SU-DHL-6 (cell line): ENCODE data around the gene AKT1.

Experiments
- H2AFZ ChIP-seq: fragments of 200-600 bp; sonication (generic); 2 replicates; pipeline ENCODE4 v1.6.1; 2014; ENCODE audit warnings: low read depth, mild to moderate bottlenecking, moderate library complexity, mixed read lengths, antibody characterized with exemption, low read length; ENCODE audit not compliant: severe bottlenecking
- H3F3A ChIP-seq: fragments of 200-600 bp; shearing (Covaris generic); 2 replicates; pipeline ENCODE4 v1.6.0; 2016; ENCODE audit warnings: antibody characterized with exemption, mild to moderate bottlenecking; ENCODE audit not compliant: insufficient read depth
- H3K27ac ChIP-seq: fragments of 200-600 bp; sonication (generic); 2 replicates; pipeline ENCODE4 v1.5.1; 2016; ENCODE audit warnings: low read depth, mild to moderate bottlenecking, low read length, moderate library complexity, mixed read lengths
- H3K27me3 ChIP-seq: fragments of 200-600 bp; sonication (generic), shearing (Covaris generic); 2 replicates; pipeline ENCODE4 v1.6.0; 2014; ENCODE audit warnings: mild to moderate bottlenecking, low read length
- H3K36me3 ChIP-seq: fragments of 200-600 bp; sonication (generic); 2 replicates; pipeline ENCODE4 v1.6.1; 2014; ENCODE audit warnings: mild to moderate bottlenecking, low read length, mixed read lengths
- H3K4me2 ChIP-seq: fragments of 300-600, 200-600 bp; shearing (Covaris generic), sonication (generic); 2 replicates; pipeline ENCODE4 v1.6.0; 2014; ENCODE audit warnings: low read length, low read depth, mild to moderate bottlenecking; ENCODE audit not compliant: poor library complexity, severe bottlenecking
- H3K4me3 ChIP-seq: fragments of 200-600 bp; sonication (generic); 2 replicates; pipeline ENCODE4 v1.5.1; 2014; ENCODE audit warnings: antibody characterized with exemption, low read length, mild to moderate bottlenecking, mixed read lengths; ENCODE audit not compliant: insufficient read depth, poor library complexity, severe bottlenecking
- H3K79me2 ChIP-seq: fragments of 200-600 bp; sonication (generic); 2 replicates; pipeline ENCODE4 v1.6.1; 2014; ENCODE audit warnings: mild to moderate bottlenecking, low read length, moderate library complexity; ENCODE audit not compliant: insufficient read depth
- H3K9ac ChIP-seq: fragments of 200-600 bp; sonication (generic); 2 replicates; pipeline ENCODE4 v1.7.0; 2014; ENCODE audit warnings: mild to moderate bottlenecking, low read length
- H3K9me2 ChIP-seq: fragments of 200-600 bp; sonication (generic); replicated peaks from 2 replicates; pipeline ENCODE4 v1.6.1; 2014; ENCODE audit warnings: low read length; ENCODE audit not compliant: insufficient read depth
- H3K9me3 ChIP-seq: fragments of 200-600 bp; sonication (generic); 2 replicates; pipeline ENCODE4 v1.6.1; 2014; ENCODE audit warnings: low read length, mixed read lengths; ENCODE audit not compliant: insufficient read depth
- H4K20me1 ChIP-seq: fragments of 200-600 bp; sonication (generic); 2 replicates; pipeline ENCODE4 v1.6.1; 2014; ENCODE audit warnings: low read depth, mild to moderate bottlenecking, antibody characterized with exemption, low read length, moderate library complexity, mixed read lengths
- CTCF ChIP-seq: fragments of 200-600 bp; sonication (generic); IDR thresholded peaks from one replicate; pipeline ENCODE4 v1.5.1; 2017; ENCODE audit warnings: antibody characterized with exemption, mild to moderate bottlenecking, low read length, moderate library complexity; ENCODE audit not compliant: insufficient read depth, poor library complexity, severe bottlenecking
- EZH2phosphoT487 ChIP-seq: fragments of 200-600 bp; sonication (generic), shearing (Covaris generic); conservative IDR thresholded peaks from 2 replicates; pipeline ENCODE4 v1.6.1; 2018; ENCODE audit warnings: mild to moderate bottlenecking, antibody characterized with exemption, low read length, moderate library complexity, mixed read lengths

AKT1 gene

GRCh38 chr14:104746071-104746545, 49.4 kb downstream of the AKT1 start:
- H4K20me1 ChIP-seq: no peaks in the 10 kb centered on the region
- no peak overlapping the region for H3K4me3 ChIP-seq
- no peaks in the 10 kb centered on the region for H3K36me3 ChIP-seq
- H3K27me3 ChIP-seq: no peaks in the 10 kb centered on the region
- TF ChIP-seq CTCF (no peak), EZH2phosphoT487 (no peak)
- H3K9ac ChIP-seq: no peak overlapping the region
- H3K9me3 ChIP-seq: no peaks in the 10 kb centered on the region
- H3K4me2 ChIP-seq: no peak overlapping the region
- H3F3A ChIP-seq: no peaks in the 10 kb centered on the region
- H2AFZ ChIP-seq: no peak overlapping the region
- no peaks in the 10 kb centered on the region for H3K9me2 ChIP-seq
- no peak overlapping the region for H3K27ac ChIP-seq
- H3K79me2 ChIP-seq: no peaks in the 10 kb centered on the region

GRCh38 chr14:104745431-104745830, 50.1 kb downstream of the AKT1 start:
- Histone ChIP-seq H3K4me2 (no peak overlapping the region), H3K9ac (no peak overlapping the region), H3K27me3 (no peaks in the 10 kb centered on the region), H3K9me2 (no peaks in the 10 kb centered on the region), H3K4me3 (no peak overlapping the region), H3K36me3 (no peaks in the 10 kb centered on the region), H2AFZ (no peak overlapping the region), H3K79me2 (no peaks in the 10 kb centered on the region), H3F3A (no peaks in the 10 kb centered on the region), H3K27ac (no peak overlapping the region), H4K20me1 (no peaks in the 10 kb centered on the region), H3K9me3 (no peaks in the 10 kb centered on the region)
- TF ChIP-seq EZH2phosphoT487 (no peak), CTCF (no peak)

GRCh38 chr14:104744484-104744883, 51.1 kb downstream of the AKT1 start:
- Histone ChIP-seq H3K36me3 (no peaks in the 10 kb centered on the region), H3K4me2 (no peak overlapping the region), H3K9me3 (no peaks in the 10 kb centered on the region), H3K4me3 (no peak overlapping the region), H3K27ac (no peak overlapping the region), H2AFZ (no peak overlapping the region), H3K79me2 (no peaks in the 10 kb centered on the region), H3K27me3 (no peaks in the 10 kb centered on the region), H3F3A (no peaks in the 10 kb centered on the region), H4K20me1 (no peaks in the 10 kb centered on the region), H3K9me2 (no peaks in the 10 kb centered on the region), H3K9ac (no peak overlapping the region)
- TF ChIP-seq CTCF (no peak), EZH2phosphoT487 (no peak)
